ENCODE results near the gene OR4D9. TPM values are rescaled to one million over a fixed set of nuclear protein-coding genes. Genes with fewer than 3 reads are reported as not detected.

OR4D9 gene
- total and polyA plus RNA-seq, 2 donors (not counting 3 experiments of a cell fraction or from before 2014, with no cell fraction given), result not detected

DNA sequence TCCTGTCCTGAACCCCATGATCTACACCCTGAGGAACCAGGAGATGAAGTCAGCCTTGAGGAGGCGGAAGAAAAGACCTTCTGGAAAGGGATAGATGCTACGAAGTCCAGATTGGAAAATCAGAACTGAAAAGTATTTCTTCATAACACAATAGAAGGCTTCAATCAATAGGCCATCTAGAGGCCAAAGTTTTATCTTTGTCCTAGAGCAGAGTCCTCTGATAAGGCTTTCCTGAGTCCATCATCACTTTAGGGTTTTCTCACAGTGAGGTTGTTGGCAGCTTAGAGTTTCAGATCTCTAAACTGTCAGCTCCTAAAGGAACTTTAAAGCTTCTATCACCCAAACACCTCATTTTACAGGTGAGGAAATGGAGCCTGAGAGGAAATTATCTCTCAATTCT lies 21.3 kb downstream of the OR4D9 start:
- Histone ChIP-seq H3K27me3 (ENCODE audit: control insufficient read depth in 2 of 2, insufficient read depth in 2 of 2, low read length in 2 of 2) (peaks cover 2 to 7% of the 10 kb centered on the region in 2 experiments), H3K36me3 (ENCODE audit: control insufficient read depth in 2 of 2, extremely low read depth in 1 of 2, insufficient read depth in 2 of 2, low read length in 2 of 2) (no peaks in the 10 kb centered on the region), H4K20me1 (replicated peaks; ENCODE audit: control insufficient read depth, extremely low read depth, insufficient read depth, low read length) (no peaks in the 10 kb centered on the region), H3K9me1 (replicated peaks; ENCODE audit: control insufficient read depth, extremely low read depth, insufficient read depth, low read length) (no peaks in the 10 kb centered on the region), H3K79me2 (ENCODE audit: control insufficient read depth, insufficient read depth, low read length) (no peaks in the 10 kb centered on the region), H3K4me3 (replicated peaks in 1 of 3; ENCODE audit: insufficient read depth in 1 of 3, low read depth in 1 of 3, low read length in 3 of 3) (no peak overlapping the region), H3K9ac (replicated peaks; ENCODE audit: extremely low read depth, insufficient read depth, low read length) (no peak overlapping the region), H3K4me1 (ENCODE audit: control insufficient read depth, extremely low read depth, insufficient read depth, low read length) (peaks cover under 1% of the 10 kb centered on the region), H2AFZ (ENCODE audit: low read depth, low read length) (no peak overlapping the region), H3K27ac (ENCODE audit: insufficient read depth, low read depth, low read length) (no peak overlapping the region), H3K9me3 (replicated peaks; ENCODE audit: control insufficient read depth, insufficient read depth, low read length) (no peaks in the 10 kb centered on the region), H3K4me2 (ENCODE audit: insufficient read depth, low read length) (no peak overlapping the region)
- no peak for DNase-seq (ENCODE audit: low read depth, low spot score)
- FAIRE-seq, result no peak
- intact Hi-C loops (cut with micrococcal nuclease), result no loop called here
- no TSS peak for BruUV-seq (replicated peaks)
- ChIA-PET CTCF (no interaction called here), POLR2A (no interaction called here)
- TF ChIP-seq GATA2 (IDR thresholded peaks at IDR 0.05; ENCODE audit: insufficient read depth, insufficient read length, low read depth, low read length) (no peak), POLR2A (IDR thresholded peaks at IDR 0.05; ENCODE audit: low read depth, low read length) (no peak), FOS (IDR thresholded peaks at IDR 0.05; ENCODE audit: borderline replicate concordance, insufficient read depth, low read length) (no peak), POLR2AphosphoS5 (IDR thresholded peaks at IDR 0.05; ENCODE audit: insufficient read depth, low read depth, low read length) (no peak), MYC (IDR thresholded peaks at IDR 0.05; ENCODE audit: low read depth, low read length) (no peak), JUN (IDR thresholded peaks at IDR 0.05; ENCODE audit: borderline replicate concordance, insufficient read depth, insufficient read length, low read depth) (no peak), EZH2 (IDR thresholded peaks at IDR 0.05; ENCODE audit: borderline replicate concordance, low read depth, low read length, severe bottlenecking) (no peak)
- TF ChIP-seq, protein P1, sequence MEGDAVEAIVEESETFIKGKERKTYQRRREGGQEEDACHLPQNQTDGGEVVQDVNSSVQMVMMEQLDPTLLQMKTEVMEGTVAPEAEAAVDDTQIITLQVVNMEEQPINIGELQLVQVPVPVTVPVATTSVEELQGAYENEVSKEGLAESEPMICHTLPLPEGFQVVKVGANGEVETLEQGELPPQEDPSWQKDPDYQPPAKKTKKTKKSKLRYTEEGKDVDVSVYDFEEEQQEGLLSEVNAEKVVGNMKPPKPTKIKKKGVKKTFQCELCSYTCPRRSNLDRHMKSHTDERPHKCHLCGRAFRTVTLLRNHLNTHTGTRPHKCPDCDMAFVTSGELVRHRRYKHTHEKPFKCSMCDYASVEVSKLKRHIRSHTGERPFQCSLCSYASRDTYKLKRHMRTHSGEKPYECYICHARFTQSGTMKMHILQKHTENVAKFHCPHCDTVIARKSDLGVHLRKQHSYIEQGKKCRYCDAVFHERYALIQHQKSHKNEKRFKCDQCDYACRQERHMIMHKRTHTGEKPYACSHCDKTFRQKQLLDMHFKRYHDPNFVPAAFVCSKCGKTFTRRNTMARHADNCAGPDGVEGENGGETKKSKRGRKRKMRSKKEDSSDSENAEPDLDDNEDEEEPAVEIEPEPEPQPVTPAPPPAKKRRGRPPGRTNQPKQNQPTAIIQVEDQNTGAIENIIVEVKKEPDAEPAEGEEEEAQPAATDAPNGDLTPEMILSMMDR (IDR thresholded peaks at IDR 0.05; ENCODE audit: extremely low read depth in 1 of 2, insufficient read depth in 1 of 2, low read depth in 1 of 2, low read length in 2 of 2), result no peak
- TF ChIP-seq, protein P2, sequence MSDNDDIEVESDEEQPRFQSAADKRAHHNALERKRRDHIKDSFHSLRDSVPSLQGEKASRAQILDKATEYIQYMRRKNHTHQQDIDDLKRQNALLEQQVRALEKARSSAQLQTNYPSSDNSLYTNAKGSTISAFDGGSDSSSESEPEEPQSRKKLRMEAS (IDR thresholded peaks at IDR 0.05; ENCODE audit: insufficient read depth, insufficient read length), result no peak
- dilution Hi-C loops (cut with MboI; ENCODE audit: extremely low pct_ligation_motif_present, low sequenced_read_pairs), result no loop called here

Data from endothelial cell of umbilical vein (primary cell).